Uterus (tissue), 4 donors: Measurements from ENCODE around the gene AUTS2. TPM values are rescaled to one million over a fixed set of nuclear protein-coding genes. Genes with fewer than 3 reads are reported as not detected.

Experiments
- DNase-seq, 2 donors: peaks; one replicate each; pipeline ENCODE4 v3.0.0-alpha.2; 2019 to 2020
- H3K27ac ChIP-seq, 2 donors: fragments of 200-600 bp; sonication (generic); 1 replicate in 1 of 2; 2 replicates in 1 of 2; pipeline ENCODE4 v1.5.1; 2016 to 2018
- H3K27me3 ChIP-seq, 2 donors: fragments of 200-600 bp; sonication (generic); one replicate each; pipeline ENCODE4 v1.5.1; 2018 to 2019; ENCODE audit warnings: control low read depth in 1 of 2
- H3K36me3 ChIP-seq, 2 donors: fragments of 200-600 bp; sonication (generic); one replicate each; pipeline ENCODE4 v1.5.1; 2019; ENCODE audit warnings: control low read depth in 1 of 2
- H3K4me1 ChIP-seq, 2 donors: fragments of 200-600 bp; sonication (generic); one replicate each; pipeline ENCODE4 v1.5.1; 2018 to 2019; ENCODE audit warnings: control low read depth in 1 of 2
- H3K4me3 ChIP-seq, 2 donors: fragments of 200-600 bp; sonication (generic); 1 replicate in 1 of 2; 2 replicates in 1 of 2; pipeline ENCODE4 v1.5.1; 2018 to 2019; ENCODE audit warnings: mild to moderate bottlenecking in 1 of 2
- H3K9me3 ChIP-seq, 2 donors: fragments of 200-600 bp; sonication (generic); one replicate each; pipeline ENCODE4 v1.5.1; 2019; ENCODE audit warnings: control low read depth in 1 of 2
- CTCF ChIP-seq, 4 experiments: fragments of 200-600 bp in 2 of 4; fragments of 450-650 bp in 2 of 4; sonication (generic) in 2 of 4; IDR thresholded peaks; one replicate each; pipeline ENCODE4 v1.5.1; 2016 to 2019; ENCODE audit warnings: antibody characterized with exemption in 4 of 4, mild to moderate bottlenecking in 2 of 4, moderate library complexity in 1 of 4
- POLR2A ChIP-seq, 2 donors: fragments of 450-650 bp; IDR thresholded peaks; one replicate each; pipeline ENCODE4 v1.6.1; 2016; ENCODE audit warnings: antibody characterized with exemption in 2 of 2, mild to moderate bottlenecking in 1 of 2, moderate library complexity in 1 of 2
- intact Hi-C: fragments of 100-400 bp; cut with DNase I; formaldehyde crosslinking; loops from one replicate; pipeline ENCODE4 v1.15.1; 2023; ENCODE audit warnings: low total_unique reads
- total RNA-seq, 4 donors: library from RNA; depleted of rRNA in 3 of 4; stranded (reverse); fragments of >200 nt in 3 of 4; gene quantifications; one replicate each; pipeline versions ENCODE4 v1.1.0 to v1.2.4, GENCODE V29; 2014 to 2023
- donor health status: DM: yes; HTN: yes; CAD: no.

AUTS2 gene
- total RNA-seq, 4 donors from 2014 or later = 10.5 to 58.2 (median 30.0) TPM

- DNase-seq = no peak
- TF ChIP-seq POLR2A (IDR thresholded peaks at IDR 0.05) = no peak
- TF ChIP-seq CTCF (IDR thresholded peaks at IDR 0.05) = no peak
- no peaks in the 10 kb centered on the region for H3K27me3 ChIP-seq
- no peak overlapping the region for H3K27ac ChIP-seq
- no peaks in the 10 kb centered on the region for H3K36me3 ChIP-seq
- no peak overlapping the region for H3K4me3 ChIP-seq
- no peaks in the 10 kb centered on the region for H3K4me1 ChIP-seq
- H3K9me3 ChIP-seq = no peaks in the 10 kb centered on the region
- intact Hi-C loops = no loop called here
Observed at GRCh38 chr7:69683002-69683401, 84.7 kb downstream of the AUTS2 start.

- H3K4me1 ChIP-seq = no peaks in the 10 kb centered on the region
- intact Hi-C loops = no loop called here
- H3K9me3 ChIP-seq = no peaks in the 10 kb centered on the region
- no peak overlapping the region for H3K4me3 ChIP-seq
- TF ChIP-seq POLR2A (IDR thresholded peaks at IDR 0.05) (no peak), CTCF (IDR thresholded peaks at IDR 0.05) (no peak)
- H3K27me3 ChIP-seq = no peaks in the 10 kb centered on the region
- DNase-seq = no peak
- no peaks in the 10 kb centered on the region for H3K36me3 ChIP-seq
- no peak overlapping the region for H3K27ac ChIP-seq
Observed at GRCh38 chr7:69684369-69685292, 86.4 kb downstream of the AUTS2 start.

- TF ChIP-seq POLR2A (IDR thresholded peaks at IDR 0.05) = no peak
- H3K36me3 ChIP-seq = no peaks in the 10 kb centered on the region
- no peaks in the 10 kb centered on the region for H3K4me1 ChIP-seq
- H3K4me3 ChIP-seq = no peak overlapping the region
- DNase-seq = no peak
- H3K9me3 ChIP-seq = no peaks in the 10 kb centered on the region
- no peaks in the 10 kb centered on the region for H3K27me3 ChIP-seq
- H3K27ac ChIP-seq = no peak overlapping the region
- intact Hi-C loops = no loop called here
Observed at GRCh38 chr7:69685293-69685631, 87.0 kb downstream of the AUTS2 start.

GRCh38 chr7:69686366-69686765 is 88.1 kb downstream of the AUTS2 start:
- no peaks in the 10 kb centered on the region for H3K36me3 ChIP-seq
- no peak overlapping the region for H3K4me3 ChIP-seq
- H3K27ac ChIP-seq = no peak overlapping the region
- no peak for TF ChIP-seq CTCF (IDR thresholded peaks at IDR 0.05)
- no peak for TF ChIP-seq POLR2A (IDR thresholded peaks at IDR 0.05)
- no peaks in the 10 kb centered on the region for H3K27me3 ChIP-seq
- intact Hi-C loops = no loop called here
- no peaks in the 10 kb centered on the region for H3K4me1 ChIP-seq
- DNase-seq = no peak
- H3K9me3 ChIP-seq = no peaks in the 10 kb centered on the region

- Histone ChIP-seq H3K4me3 (no peak overlapping the region), H3K27ac (no peak overlapping the region), H3K4me1 (no peaks in the 10 kb centered on the region), H3K9me3 (no peaks in the 10 kb centered on the region), H3K27me3 (no peaks in the 10 kb centered on the region), H3K36me3 (no peaks in the 10 kb centered on the region)
- intact Hi-C loops = no loop called here
- no peak for DNase-seq
- TF ChIP-seq CTCF (IDR thresholded peaks at IDR 0.05) (no peak), POLR2A (IDR thresholded peaks at IDR 0.05) (no peak)
Observed at GRCh38 chr7:69687739-69688433, 89.6 kb downstream of the AUTS2 start.
